GM18517 (cell line): ENCODE measurements around the gene AMFR.

Source experiments
- ATAC-seq: cut with Tn5 transposase; IDR thresholded peaks from one replicate; pipeline ENCODE4 v1.9.1; 2021; ENCODE audit warnings: mild to moderate bottlenecking, moderate library complexity; ENCODE audit not compliant: unreplicated experiment

Gene AMFR

DNA sequence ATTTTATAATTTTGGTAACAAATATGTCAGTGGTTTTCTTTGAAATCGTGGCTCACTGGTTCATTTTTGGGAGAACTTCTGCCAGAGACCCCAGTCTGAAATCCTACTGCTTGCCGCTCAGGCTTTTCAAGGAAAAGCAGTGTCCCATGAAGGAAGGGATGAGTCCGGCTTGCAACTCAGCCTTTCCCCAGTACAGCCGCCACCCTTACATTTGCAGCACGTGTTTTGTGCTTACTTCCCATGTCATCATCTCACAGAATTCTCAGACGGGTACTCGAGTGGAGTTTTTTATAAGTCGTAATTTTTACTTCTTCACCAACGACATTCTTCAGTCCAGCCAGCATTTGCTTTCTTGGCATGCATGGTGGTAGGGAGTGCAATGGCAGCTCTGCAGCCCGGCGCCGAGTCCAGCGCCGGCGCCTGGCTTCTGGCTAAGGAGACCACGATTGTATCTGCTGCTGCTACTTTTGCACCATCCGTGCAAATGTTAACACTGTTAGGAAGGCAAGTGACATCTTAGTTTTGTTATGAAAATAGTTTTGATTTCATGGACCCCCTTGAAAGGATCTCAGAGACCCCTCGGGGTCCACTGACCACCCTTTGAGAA lies 111.0 kb downstream of the AMFR start:
- ATAC-seq: no peak

DNA sequence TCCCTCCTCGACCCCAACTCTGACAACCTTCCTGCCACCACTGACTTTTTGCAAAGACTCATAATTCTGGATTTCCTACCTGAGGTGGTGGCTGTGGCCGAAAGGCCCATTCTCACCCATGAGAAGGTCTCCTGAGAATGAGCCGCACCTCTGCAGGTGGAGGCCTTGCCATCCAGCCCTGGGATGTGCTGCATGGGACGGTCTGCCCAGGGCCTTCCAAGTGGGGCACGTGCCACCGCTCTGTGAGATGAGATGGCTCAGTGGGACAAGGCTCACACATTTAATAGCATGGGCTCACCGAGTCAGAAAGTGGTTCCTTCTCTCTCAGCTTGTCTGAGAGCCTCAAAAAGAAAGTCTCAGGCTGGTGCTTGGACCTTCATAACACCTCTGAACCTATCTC lies 112.8 kb downstream of the AMFR start:
- no peak for ATAC-seq

GRCh38 chr16:56312028-56312300 lies 113.4 kb downstream of the AMFR start:
- no peak for ATAC-seq
